Measurements from ENCODE around the gene LMCD1. TPM values are rescaled to one million over a fixed set of nuclear protein-coding genes. Genes with fewer than 3 reads are reported as not detected.

LMCD1 gene
- total RNA-seq, 6 experiments from 2014 or later, result 3.0 to 24.0 (median 8.4) TPM

- TF ChIP-seq POLR2A (IDR thresholded peaks at IDR 0.05), result no peak
- TF ChIP-seq CTCF (IDR thresholded peaks at IDR 0.05), result no peak
- WGBS (ENCODE audit: insufficient coverage, low coverage, low lambda C conversion rate, missing lambda C conversion rate), result 88% methylated on average over 4 of the region's 5 CpGs
- intact Hi-C loops (cut with DNase I), result no loop called here
- Histone ChIP-seq H3K9me3 (no peaks in the 10 kb centered on the region), H3K27me3 (no peaks in the 10 kb centered on the region), H3K27ac (no peak overlapping the region), H3K4me1 (no peaks in the 10 kb centered on the region), H3K4me3 (no peak overlapping the region), H3K36me3 (no peaks in the 10 kb centered on the region)
- ATAC-seq, result no peak
- no peak for DNase-seq
Observed at GRCh38 chr3:8574670-8575322, 73.2 kb downstream of the LMCD1 start.

- no peak for DNase-seq
- Histone ChIP-seq H3K27me3 (no peaks in the 10 kb centered on the region), H3K4me3 (no peak overlapping the region), H3K27ac (no peak overlapping the region), H3K9me3 (no peaks in the 10 kb centered on the region), H3K4me1 (no peaks in the 10 kb centered on the region), H3K36me3 (no peaks in the 10 kb centered on the region)
- 71% methylated on average over 4 of the region's 5 CpGs for WGBS (ENCODE audit: insufficient coverage, low coverage, low lambda C conversion rate, missing lambda C conversion rate)
- intact Hi-C loops (cut with DNase I), result no loop called here
- no peak for ATAC-seq
- no peak for TF ChIP-seq CTCF (IDR thresholded peaks at IDR 0.05)
- TF ChIP-seq POLR2A (IDR thresholded peaks at IDR 0.05), result no peak
Observed at GRCh38 chr3:8575364-8576104, 73.9 kb downstream of the LMCD1 start.

- 71% methylated on average over 5 of the region's 6 CpGs for WGBS (ENCODE audit: insufficient coverage, low coverage, low lambda C conversion rate, missing lambda C conversion rate)
- no peaks in the 10 kb centered on the region for H3K4me1 ChIP-seq
- no peaks in the 10 kb centered on the region for H3K27me3 ChIP-seq
- no peaks in the 10 kb centered on the region for H3K36me3 ChIP-seq
- H3K27ac ChIP-seq, result no peak overlapping the region
- no peak for TF ChIP-seq POLR2A (IDR thresholded peaks at IDR 0.05)
- TF ChIP-seq CTCF (IDR thresholded peaks at IDR 0.05), result no peak
- no peak for DNase-seq
- intact Hi-C loops (cut with DNase I), result no loop called here
- ATAC-seq, result no peak
- no peak overlapping the region for H3K4me3 ChIP-seq
- H3K9me3 ChIP-seq, result no peaks in the 10 kb centered on the region
Observed at GRCh38 chr3:8576436-8576835, 74.8 kb downstream of the LMCD1 start.

GRCh38 chr3:8576841-8577571 lies 75.4 kb downstream of the LMCD1 start:
- no peaks in the 10 kb centered on the region for H3K9me3 ChIP-seq
- no peaks in the 10 kb centered on the region for H3K4me1 ChIP-seq
- DNase-seq, result no peak
- no peak for TF ChIP-seq POLR2A (IDR thresholded peaks at IDR 0.05)
- no peak for TF ChIP-seq CTCF (IDR thresholded peaks at IDR 0.05)
- H3K4me3 ChIP-seq, result no peak overlapping the region
- H3K36me3 ChIP-seq, result no peaks in the 10 kb centered on the region
- 64% methylated on average over 3 of the region's 5 CpGs for WGBS (ENCODE audit: insufficient coverage, low coverage, low lambda C conversion rate, missing lambda C conversion rate)
- no peak overlapping the region for H3K27ac ChIP-seq
- ATAC-seq, result no peak
- intact Hi-C loops (cut with DNase I), result no loop called here
- no peaks in the 10 kb centered on the region for H3K27me3 ChIP-seq

All from right lobe of liver (tissue), 6 donors.